ENCODE measurements around the gene ANKRD1.
"Not testable (repeated sequence)": the region's sequence is repeated elsewhere in the genome, so short reads cannot be mapped to it uniquely, and the experiment has no call there.

Gene ANKRD1

GRCh38 chr10:90960355-90960814 is 39.5 kb upstream of the ANKRD1 start:
- Histone ChIP-seq H3K36me3 (ENCODE audit: control insufficient read depth in 5 of 5, insufficient read depth in 5 of 5, low read length in 5 of 5) (no peaks in the 10 kb centered on the region), H3K4me3 (ENCODE audit: low read depth in 1 of 5, low read length in 5 of 5) (no peak overlapping the region), H3K9ac (ENCODE audit: low read length in 5 of 5) (no peak overlapping the region), H3K9me3 (ENCODE audit: control insufficient read depth in 5 of 5, low read length in 5 of 5) (no peaks in the 10 kb centered on the region), H3K27me3 (ENCODE audit: control insufficient read depth in 5 of 5, insufficient read depth in 4 of 5, low read length in 5 of 5) (peaks cover 0 to 4% (median 0%) of the 10 kb centered on the region in 5 donors), H3K27ac (ENCODE audit: low read depth, low read length) (no peak overlapping the region), H3K4me1 (ENCODE audit: control insufficient read depth in 5 of 5, insufficient read depth in 5 of 5, low read length in 5 of 5) (peaks cover 0 to 10% (median 0%) of the 10 kb centered on the region in 5 donors)

- no peak overlapping the region for H3K27ac ChIP-seq (ENCODE audit: low read depth, low read length)
- peaks cover 0 to 6% (median 0%) of the 10 kb centered on the region in 5 donors for H3K27me3 ChIP-seq (ENCODE audit: control insufficient read depth in 5 of 5, insufficient read depth in 4 of 5, low read length in 5 of 5)
- no peak overlapping the region for H3K9ac ChIP-seq (ENCODE audit: low read length in 5 of 5)
- no peaks in the 10 kb centered on the region for H3K36me3 ChIP-seq (ENCODE audit: control insufficient read depth in 5 of 5, insufficient read depth in 5 of 5, low read length in 5 of 5)
- no peaks in the 10 kb centered on the region for H3K9me3 ChIP-seq (ENCODE audit: control insufficient read depth in 5 of 5, low read length in 5 of 5)
- no peak overlapping the region for H3K4me3 ChIP-seq (ENCODE audit: low read depth in 1 of 5, low read length in 5 of 5)
- peaks cover 0 to 5% (median 0%) of the 10 kb centered on the region in 5 donors for H3K4me1 ChIP-seq (ENCODE audit: control insufficient read depth in 5 of 5, insufficient read depth in 5 of 5, low read length in 5 of 5)
Observed at GRCh38 chr10:90959826-90960225, 38.9 kb upstream of the ANKRD1 start.

GRCh38 chr10:90958781-90959180 is 37.9 kb upstream of the ANKRD1 start:
- Histone ChIP-seq H3K27ac (ENCODE audit: low read depth, low read length) (no peak overlapping the region), H3K36me3 (ENCODE audit: control insufficient read depth in 5 of 5, insufficient read depth in 5 of 5, low read length in 5 of 5) (no peaks in the 10 kb centered on the region), H3K27me3 (ENCODE audit: control insufficient read depth in 5 of 5, insufficient read depth in 4 of 5, low read length in 5 of 5) (peaks cover 0 to 6% (median 0%) of the 10 kb centered on the region in 5 donors), H3K4me1 (ENCODE audit: control insufficient read depth in 5 of 5, insufficient read depth in 5 of 5, low read length in 5 of 5) (no peaks in the 10 kb centered on the region), H3K9ac (ENCODE audit: low read length in 5 of 5) (no peak overlapping the region), H3K4me3 (ENCODE audit: low read depth in 1 of 5, low read length in 5 of 5) (no peak overlapping the region), H3K9me3 (ENCODE audit: control insufficient read depth in 5 of 5, low read length in 5 of 5) (no peaks in the 10 kb centered on the region)

- H3K4me3 ChIP-seq (ENCODE audit: low read depth in 1 of 5, low read length in 5 of 5) = no peak overlapping the region
- H3K27ac ChIP-seq (ENCODE audit: low read depth, low read length) = no peak overlapping the region
- H3K9ac ChIP-seq (ENCODE audit: low read length in 5 of 5) = no peak overlapping the region
- no peaks in the 10 kb centered on the region for H3K4me1 ChIP-seq (ENCODE audit: control insufficient read depth in 5 of 5, insufficient read depth in 5 of 5, low read length in 5 of 5)
- no peaks in the 10 kb centered on the region for H3K27me3 ChIP-seq (ENCODE audit: control insufficient read depth in 5 of 5, insufficient read depth in 4 of 5, low read length in 5 of 5)
- H3K36me3 ChIP-seq (ENCODE audit: control insufficient read depth in 5 of 5, insufficient read depth in 5 of 5, low read length in 5 of 5) = no peaks in the 10 kb centered on the region
- no peaks in the 10 kb centered on the region for H3K9me3 ChIP-seq (ENCODE audit: control insufficient read depth in 5 of 5, low read length in 5 of 5)
Observed at GRCh38 chr10:90947030-90947960, 26.4 kb upstream of the ANKRD1 start.

DNA sequence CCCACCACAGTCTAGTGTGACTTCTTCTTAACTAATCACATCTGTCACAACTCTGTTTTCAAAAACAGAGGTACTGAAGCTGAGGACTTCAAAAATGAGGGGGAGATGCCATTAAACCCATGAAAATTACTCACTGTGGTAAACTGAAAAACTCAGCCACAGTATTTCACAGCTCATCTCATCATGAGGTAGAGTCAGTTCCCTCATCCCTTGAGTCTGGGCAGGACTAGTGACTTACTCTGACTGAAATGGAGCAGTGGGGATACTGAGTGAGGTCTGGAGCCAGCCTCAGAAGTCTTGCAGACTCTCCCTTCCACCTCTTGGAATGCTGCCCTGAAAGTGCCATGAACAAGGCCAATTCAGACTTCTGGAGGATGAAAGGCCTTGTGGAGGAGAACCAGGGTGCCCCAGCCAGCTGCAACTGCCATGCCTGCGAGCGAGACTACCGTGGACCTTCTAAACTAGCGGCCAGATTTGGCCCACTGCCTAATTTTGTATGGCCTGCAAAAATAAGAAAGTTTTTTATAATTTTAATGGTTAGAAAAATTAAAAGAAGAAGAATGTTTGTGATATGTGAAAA is 24.7 kb upstream of the ANKRD1 start:
- Histone ChIP-seq H3K27ac (ENCODE audit: low read depth, low read length) (no peak overlapping the region), H3K27me3 (ENCODE audit: control insufficient read depth in 5 of 5, insufficient read depth in 4 of 5, low read length in 5 of 5) (no peaks in the 10 kb centered on the region), H3K9me3 (ENCODE audit: control insufficient read depth in 5 of 5, low read length in 5 of 5) (no peaks in the 10 kb centered on the region), H3K36me3 (ENCODE audit: control insufficient read depth in 5 of 5, insufficient read depth in 5 of 5, low read length in 5 of 5) (no peaks in the 10 kb centered on the region), H3K4me3 (ENCODE audit: low read depth in 1 of 5, low read length in 5 of 5) (no peak overlapping the region), H3K9ac (ENCODE audit: low read length in 5 of 5) (no peak overlapping the region), H3K4me1 (ENCODE audit: control insufficient read depth in 5 of 5, insufficient read depth in 5 of 5, low read length in 5 of 5) (no peaks in the 10 kb centered on the region)

DNA sequence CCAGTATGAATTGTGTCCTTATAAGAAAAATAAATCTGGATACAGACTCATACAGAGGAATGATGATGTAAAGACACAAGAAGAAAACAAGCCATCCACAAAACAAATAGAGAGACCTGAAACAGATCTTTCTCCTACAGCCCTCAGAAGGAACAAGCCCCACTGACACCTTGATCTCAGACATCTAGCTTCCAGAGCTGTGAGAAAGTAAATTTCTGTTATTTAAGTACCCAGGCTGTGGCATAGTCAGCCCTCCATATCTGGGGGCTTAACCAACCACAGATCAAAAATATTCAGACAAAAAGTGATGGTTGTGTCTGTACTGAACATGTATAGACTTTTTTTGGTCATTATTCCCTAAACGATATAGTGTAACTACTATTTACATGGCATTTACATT is 23.9 kb upstream of the ANKRD1 start:
- H3K4me1 ChIP-seq (ENCODE audit: control insufficient read depth in 5 of 5, insufficient read depth in 5 of 5, low read length in 5 of 5) = no peaks in the 10 kb centered on the region

GRCh38 chr10:90942980-90943379 is 22.1 kb upstream of the ANKRD1 start:
- H3K4me1 ChIP-seq (ENCODE audit: control insufficient read depth in 5 of 5, insufficient read depth in 5 of 5, low read length in 5 of 5); H3K27ac ChIP-seq (ENCODE audit: low read depth, low read length); H3K4me3 ChIP-seq (ENCODE audit: low read depth in 1 of 5, low read length in 5 of 5); H3K9me3 ChIP-seq (ENCODE audit: control insufficient read depth in 5 of 5, low read length in 5 of 5); H3K9ac ChIP-seq (ENCODE audit: low read length in 5 of 5); H3K27me3 ChIP-seq (ENCODE audit: control insufficient read depth in 5 of 5, insufficient read depth in 4 of 5, low read length in 5 of 5); H3K36me3 ChIP-seq (ENCODE audit: control insufficient read depth in 5 of 5, insufficient read depth in 5 of 5, low read length in 5 of 5): not testable (repeated sequence)

More for the DNA sequence above, 23.9 kb upstream of the ANKRD1 start:
- H3K4me3 ChIP-seq (ENCODE audit: low read depth in 1 of 5, low read length in 5 of 5) = no peak overlapping the region
- no peaks in the 10 kb centered on the region for H3K27me3 ChIP-seq (ENCODE audit: control insufficient read depth in 5 of 5, insufficient read depth in 4 of 5, low read length in 5 of 5)
- H3K36me3 ChIP-seq (ENCODE audit: control insufficient read depth in 5 of 5, insufficient read depth in 5 of 5, low read length in 5 of 5) = no peaks in the 10 kb centered on the region
- H3K27ac ChIP-seq (ENCODE audit: low read depth, low read length) = no peak overlapping the region
- no peaks in the 10 kb centered on the region for H3K9me3 ChIP-seq (ENCODE audit: control insufficient read depth in 5 of 5, low read length in 5 of 5)
- H3K9ac ChIP-seq (ENCODE audit: low read length in 5 of 5) = no peak overlapping the region

- H3K27ac ChIP-seq (ENCODE audit: low read depth, low read length) = no peak overlapping the region
- no peaks in the 10 kb centered on the region for H3K4me1 ChIP-seq (ENCODE audit: control insufficient read depth in 5 of 5, insufficient read depth in 5 of 5, low read length in 5 of 5)
- no peaks in the 10 kb centered on the region for H3K27me3 ChIP-seq (ENCODE audit: control insufficient read depth in 5 of 5, insufficient read depth in 4 of 5, low read length in 5 of 5)
- H3K4me3 ChIP-seq (ENCODE audit: low read depth in 1 of 5, low read length in 5 of 5) = no peak overlapping the region
- H3K9ac ChIP-seq (ENCODE audit: low read length in 5 of 5) = no peak overlapping the region
- no peaks in the 10 kb centered on the region for H3K36me3 ChIP-seq (ENCODE audit: control insufficient read depth in 5 of 5, insufficient read depth in 5 of 5, low read length in 5 of 5)
- no peaks in the 10 kb centered on the region for H3K9me3 ChIP-seq (ENCODE audit: control insufficient read depth in 5 of 5, low read length in 5 of 5)
Observed at GRCh38 chr10:90939648-90940047, 18.8 kb upstream of the ANKRD1 start.

DNA sequence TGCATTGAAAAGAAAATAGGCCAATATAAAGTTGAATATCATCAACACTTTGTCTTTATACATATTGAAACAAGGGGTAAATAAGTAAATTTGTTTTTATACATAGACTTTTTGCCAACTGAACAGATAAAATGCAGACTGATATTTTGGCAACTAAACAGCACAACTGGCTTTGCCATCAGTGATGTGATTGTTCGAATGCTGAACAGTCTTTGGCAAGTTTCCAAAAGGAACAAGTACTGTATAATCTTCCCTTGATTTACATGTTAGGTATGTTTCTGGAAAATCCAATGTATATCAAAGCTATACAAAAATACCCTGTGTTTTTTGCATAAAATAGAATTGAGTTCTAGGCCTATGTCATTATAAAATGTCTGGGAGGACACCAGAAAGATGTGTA is 18.2 kb upstream of the ANKRD1 start:
- H3K27ac ChIP-seq (ENCODE audit: low read depth, low read length) = no peak overlapping the region
- no peaks in the 10 kb centered on the region for H3K27me3 ChIP-seq (ENCODE audit: control insufficient read depth in 5 of 5, insufficient read depth in 4 of 5, low read length in 5 of 5)
- H3K9me3 ChIP-seq (ENCODE audit: control insufficient read depth in 5 of 5, low read length in 5 of 5) = no peaks in the 10 kb centered on the region
- no peak overlapping the region for H3K4me3 ChIP-seq (ENCODE audit: low read depth in 1 of 5, low read length in 5 of 5)
- H3K4me1 ChIP-seq (ENCODE audit: control insufficient read depth in 5 of 5, insufficient read depth in 5 of 5, low read length in 5 of 5) = no peaks in the 10 kb centered on the region
- no peak overlapping the region for H3K9ac ChIP-seq (ENCODE audit: low read length in 5 of 5)
- no peaks in the 10 kb centered on the region for H3K36me3 ChIP-seq (ENCODE audit: control insufficient read depth in 5 of 5, insufficient read depth in 5 of 5, low read length in 5 of 5)

- Histone ChIP-seq H3K4me3 (ENCODE audit: low read depth in 1 of 5, low read length in 5 of 5) (no peak overlapping the region), H3K27me3 (ENCODE audit: control insufficient read depth in 5 of 5, insufficient read depth in 4 of 5, low read length in 5 of 5) (no peaks in the 10 kb centered on the region), H3K27ac (ENCODE audit: low read depth, low read length) (no peak overlapping the region), H3K4me1 (ENCODE audit: control insufficient read depth in 5 of 5, insufficient read depth in 5 of 5, low read length in 5 of 5) (no peaks in the 10 kb centered on the region), H3K9me3 (ENCODE audit: control insufficient read depth in 5 of 5, low read length in 5 of 5) (no peaks in the 10 kb centered on the region), H3K9ac (ENCODE audit: low read length in 5 of 5) (no peak overlapping the region), H3K36me3 (ENCODE audit: control insufficient read depth in 5 of 5, insufficient read depth in 5 of 5, low read length in 5 of 5) (no peaks in the 10 kb centered on the region)
Observed at GRCh38 chr10:90937645-90938258, 16.9 kb upstream of the ANKRD1 start.
